Measurements from ENCODE around the gene HELQ.

Gene HELQ

GRCh38 chr4:83490876-83491450, 35.3 kb upstream of the HELQ start:
- no peak overlapping the region for H3K4me3 ChIP-seq (ENCODE audit: low read depth, low read length)
- peak; percentile 81 for TF ChIP-seq CTCF (IDR thresholded peaks at IDR 0.05; ENCODE audit: low read depth, low read length, missing control alignments)
- no peak for DNase-seq (ENCODE audit: low read depth)

- no peak for DNase-seq (ENCODE audit: low read depth)
- H3K4me3 ChIP-seq (ENCODE audit: low read depth, low read length): no peak overlapping the region
- TF ChIP-seq CTCF (IDR thresholded peaks at IDR 0.05; ENCODE audit: low read depth, low read length, missing control alignments): peak; percentile 16
Observed at GRCh38 chr4:83489711-83490326, 34.2 kb upstream of the HELQ start.

- no peak for DNase-seq (ENCODE audit: low read depth)
- TF ChIP-seq CTCF (IDR thresholded peaks at IDR 0.05; ENCODE audit: low read depth, low read length, missing control alignments): no peak
- no peak overlapping the region for H3K4me3 ChIP-seq (ENCODE audit: low read depth, low read length)
Observed at GRCh38 chr4:83486457-83487129, 31.0 kb upstream of the HELQ start.

- no peak for TF ChIP-seq CTCF (IDR thresholded peaks at IDR 0.05; ENCODE audit: low read depth, low read length, missing control alignments)
- peak; percentile 62 for DNase-seq (ENCODE audit: low read depth)
- peak within 1 kb of the TSS; percentile 81 for H3K4me3 ChIP-seq (ENCODE audit: low read depth, low read length)
Observed at GRCh38 chr4:83484500-83485461, 29.2 kb upstream of the HELQ start, which contains the start of gene ABRAXAS1. TSS of gene ABRAXAS1 (minus strand) at chr4:83485100. CDS start at chr4:83485072, 28 bp downstream.

DNA sequence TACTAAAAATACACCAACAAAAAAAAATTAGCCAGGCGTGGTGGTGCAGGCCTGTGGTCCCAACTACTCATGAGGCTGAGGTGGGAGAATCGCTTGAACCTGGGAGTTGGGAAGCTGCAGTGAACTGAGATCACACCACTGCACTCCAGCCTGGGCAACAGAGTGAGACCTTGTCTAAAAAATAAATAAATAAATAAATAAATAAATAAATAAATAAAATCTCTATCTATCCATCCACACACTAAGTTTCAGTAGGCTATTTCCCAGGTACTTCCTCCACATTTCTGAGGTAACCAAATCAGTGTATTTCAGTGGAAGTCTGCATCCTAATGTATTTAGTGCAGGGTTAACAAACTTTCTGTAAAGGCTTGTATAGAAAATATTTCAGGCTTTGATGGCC, 18.3 kb upstream of the HELQ start:
- no peak for TF ChIP-seq CTCF (IDR thresholded peaks at IDR 0.05; ENCODE audit: low read depth, low read length, missing control alignments)
- no peak for DNase-seq (ENCODE audit: low read depth)

GRCh38 chr4:83473423-83473822, 17.8 kb upstream of the HELQ start:
- DNase-seq (ENCODE audit: low read depth): no peak
- TF ChIP-seq CTCF (IDR thresholded peaks at IDR 0.05; ENCODE audit: low read depth, low read length, missing control alignments): no peak
- H3K4me3 ChIP-seq (ENCODE audit: low read depth, low read length): no peak overlapping the region

More for the DNA sequence above, 18.3 kb upstream of the HELQ start:
- no peak overlapping the region for H3K4me3 ChIP-seq (ENCODE audit: low read depth, low read length)

Data from GM12864 (cell line).